WTC11 (cell line): ENCODE results near the gene PTGDR. TPM values are rescaled to one million over a fixed set of nuclear protein-coding genes. Genes with fewer than 3 reads are reported as not detected.

Experiments
- ATAC-seq: fragments of 200-7000 bp; cut with Tn5 transposase; 2 replicates; pipeline ENCODE4 v1.10.0; 2021; ENCODE audit warnings: mild to moderate bottlenecking, moderate library complexity
- CTCF ChIA-PET: fragments of 300-600 bp; sonication (Branson Sonifier 250); formaldehyde crosslinking; loops from one replicate; lab custom pipeline; 2021; ENCODE audit warnings: antibody characterized with exemption; lab: Charles Lee
- POLR2A ChIA-PET: fragments of 350-600 bp; sonication (Branson Sonifier 250); formaldehyde crosslinking; loops from one replicate; lab custom pipeline; 2021; ENCODE audit warnings: antibody characterized with exemption; lab: Charles Lee
- DNase-seq: peaks from one replicate; pipeline ENCODE4 v3.0.0; 2021; ENCODE audit warnings: low spot score
- H3K27ac Mint-ChIP-seq: 2 replicates; pipeline ENCODE4 v1.8.0; 2021; ENCODE audit warnings: mixed read lengths
- H3K27me3 Mint-ChIP-seq: 2 replicates; pipeline ENCODE4 v1.8.0; 2021; ENCODE audit warnings: low read depth, mild to moderate bottlenecking, moderate library complexity, mixed read lengths
- H3K36me3 Mint-ChIP-seq: 2 replicates; pipeline ENCODE4 v1.8.0; 2021; ENCODE audit warnings: mixed read lengths
- H3K4me1 Mint-ChIP-seq: 2 replicates; pipeline ENCODE4 v1.8.0; 2022; ENCODE audit warnings: mixed read lengths
- H3K4me3 Mint-ChIP-seq: 2 replicates; pipeline ENCODE4 v1.8.0; 2021; ENCODE audit warnings: mild to moderate bottlenecking, moderate library complexity, mixed read lengths
- H3K9me3 Mint-ChIP-seq: 2 replicates; pipeline ENCODE4 v1.8.0; 2021; ENCODE audit warnings: mixed read lengths
- AFF4 ChIP-seq: sonication (generic); formaldehyde crosslinking; IDR thresholded peaks from 2 replicates; pipeline ENCODE4 v1.8.1; 2023; ENCODE audit warnings: mild to moderate bottlenecking, missing genetic modification reagents, borderline replicate concordance
- ATF6 ChIP-seq: sonication (generic); formaldehyde crosslinking; IDR thresholded peaks from 2 replicates; pipeline ENCODE4 v1.8.1; 2023; ENCODE audit warnings: mild to moderate bottlenecking, missing genetic modification reagents
- CDX4 ChIP-seq: fragments of 250-450 bp; sonication (Bioruptor Pico); IDR thresholded peaks from 2 replicates; pipeline ENCODE4 v1.9.0; 2021; ENCODE audit warnings: moderate library complexity, mild to moderate bottlenecking, inconsistent platforms, borderline replicate concordance
- FOXJ3 ChIP-seq: sonication (generic); formaldehyde crosslinking; IDR thresholded peaks from 2 replicates; pipeline ENCODE4 v1.9.0; 2021; ENCODE audit warnings: missing genetic modification reagents, mild to moderate bottlenecking, borderline replicate concordance
- KAT7 ChIP-seq: sonication (generic); formaldehyde crosslinking; IDR thresholded peaks from 2 replicates; pipeline ENCODE4 v1.8.1; 2023; ENCODE audit warnings: missing genetic modification reagents, mild to moderate bottlenecking, borderline replicate concordance
- MLX ChIP-seq: sonication (generic); formaldehyde crosslinking; IDR thresholded peaks from 2 replicates; pipeline ENCODE4 v1.8.1; 2023; ENCODE audit warnings: mild to moderate bottlenecking, missing genetic modification reagents, moderate library complexity
- RELA ChIP-seq: sonication (generic); formaldehyde crosslinking; IDR thresholded peaks from 2 replicates; pipeline ENCODE4 v1.8.1; 2022; ENCODE audit warnings: missing genetic modification reagents, mild to moderate bottlenecking, borderline replicate concordance
- STAT6 ChIP-seq: sonication (generic); formaldehyde crosslinking; conservative IDR thresholded peaks from 2 replicates; pipeline ENCODE4 v1.8.1; 2023; ENCODE audit warnings: mild to moderate bottlenecking, low read depth, missing genetic modification reagents, moderate library complexity
- TP53 ChIP-seq: sonication (generic); formaldehyde crosslinking; IDR thresholded peaks from 2 replicates; pipeline ENCODE4 v1.8.1; 2023; ENCODE audit warnings: mild to moderate bottlenecking, missing genetic modification reagents
- USF2 ChIP-seq: sonication (generic); formaldehyde crosslinking; IDR thresholded peaks from 2 replicates; pipeline ENCODE4 v1.8.1; 2023; ENCODE audit warnings: mild to moderate bottlenecking, missing genetic modification reagents, moderate library complexity
- ZBTB21 ChIP-seq: sonication (generic); formaldehyde crosslinking; IDR thresholded peaks from 2 replicates; pipeline ENCODE4 v1.8.1; 2023; ENCODE audit warnings: mild to moderate bottlenecking, missing genetic modification reagents, borderline replicate concordance
- ZBTB43 ChIP-seq: sonication (generic); formaldehyde crosslinking; IDR thresholded peaks from 2 replicates; pipeline ENCODE4 v1.8.1; 2023; ENCODE audit warnings: mild to moderate bottlenecking, missing genetic modification reagents
- ZMAT4 ChIP-seq: fragments of 250-450 bp; sonication (Bioruptor Pico); IDR thresholded peaks from 2 replicates; pipeline ENCODE4 v1.9.0; 2021; ENCODE audit warnings: mild to moderate bottlenecking
- ZNF396 ChIP-seq: fragments of 250-450 bp; sonication (Bioruptor Pico); IDR thresholded peaks from 2 replicates; pipeline ENCODE4 v1.8.0; 2021; ENCODE audit warnings: mild to moderate bottlenecking, moderate library complexity, borderline replicate concordance
- total RNA-seq: library from RNA; stranded (reverse); gene quantifications from 3 replicates; pipeline ENCODE4 v1.2.3, GENCODE V29; 2021

Gene PTGDR
- total RNA-seq, 1 experiment from 2014 or later: 0.24 TPM

GRCh38 chr14:52244328-52244727 is 23.2 kb upstream of the PTGDR start:
- H3K36me3 Mint-ChIP-seq: peaks cover 9% of the 10 kb centered on the region
- TF ChIP-seq STAT6 (CRISPR knock-in tag): no peak
- TF ChIP-seq RELA (CRISPR knock-in tag): no peak
- TF ChIP-seq ATF6: no peak
- TF ChIP-seq FOXJ3 (CRISPR knock-in tag): no peak
- no peak for TF ChIP-seq CDX4 (CRISPR knock-in tag)
- no peak for TF ChIP-seq ZMAT4
- TF ChIP-seq TP53 (CRISPR knock-in tag): no peak
- no peak for TF ChIP-seq ZBTB21 (CRISPR knock-in tag)
- TF ChIP-seq AFF4 (CRISPR knock-in tag): no peak
- TF ChIP-seq USF2 (CRISPR knock-in tag): no peak
- no peak for TF ChIP-seq ZBTB43 (CRISPR knock-in tag)
- TF ChIP-seq MLX: no peak
- TF ChIP-seq ZNF396: no peak
- TF ChIP-seq KAT7 (CRISPR knock-in tag): no peak
- peaks cover 31% of the 10 kb centered on the region for H3K9me3 Mint-ChIP-seq
- no peak for DNase-seq
- no peak overlapping the region for H3K27ac Mint-ChIP-seq
- H3K27me3 Mint-ChIP-seq: peaks cover 5% of the 10 kb centered on the region; the same call in 1 of the 2 replicates
- H3K4me1 Mint-ChIP-seq: peaks cover 8% of the 10 kb centered on the region
- H3K4me3 Mint-ChIP-seq: no peak overlapping the region
- CTCF ChIA-PET: interaction anchor here (0.7 kb wide), 1 partner anchor 137 kb away, joined by 3 read pairs; no protein-coding TSS in a partner anchor
- ATAC-seq: no peak
- POLR2A ChIA-PET: no interaction called here
